Endothelial cell of umbilical vein (primary cell): ENCODE data around the gene EZH1. TPM values are rescaled to one million over a fixed set of nuclear protein-coding genes. Genes with fewer than 3 reads are reported as not detected.

Experiments used
- BruUV-seq: library from RNA; stranded (reverse); fragments of 400-500 nt; replicated peaks from 2 replicates; lab custom pipeline; 2021; lab: Mats Ljungman, UMichigan
- CTCF ChIA-PET: fragments of 300-600, 350-600 bp; sonication (Branson Sonifier 250); formaldehyde crosslinking; loops from one replicate; lab custom pipeline; 2021; ENCODE audit warnings: antibody characterized with exemption, inconsistent platforms; lab: Charles Lee
- POLR2A ChIA-PET: fragments of 300-600, 350-600 bp; sonication (Branson Sonifier 250); formaldehyde crosslinking; loops from one replicate; lab custom pipeline; 2021; ENCODE audit warnings: antibody characterized with exemption, inconsistent platforms; lab: Charles Lee
- DNase-seq: peaks from one replicate; pipeline ENCODE4 v3.0.0-alpha.2; 2011; ENCODE audit warnings: low read depth, low spot score
- FAIRE-seq: peaks from 2 replicates; lab custom pipeline; 2011; peaks lifted over from hg19 to GRCh38; lab: Jason Lieb, UNC
- H2AFZ ChIP-seq: 2 replicates; pipeline ENCODE4 v1.6.0; 2012; ENCODE audit warnings: low read depth, low read length, control low read depth, inconsistent platforms
- H3K27ac ChIP-seq: 2 replicates; pipeline ENCODE4 v1.5.1; 2011; ENCODE audit warnings: low read depth, mild to moderate bottlenecking, control low read depth, low read length, moderate library complexity; ENCODE audit not compliant: insufficient read depth
- H3K27me3 ChIP-seq, 2 experiments: 2 replicates each; pipeline versions ENCODE4 v1.6.0 to v1.6.1; 2011; ENCODE audit warnings: low read length in 2 of 2, mixed read lengths in 1 of 2; ENCODE audit not compliant: control insufficient read depth in 2 of 2, insufficient read depth in 2 of 2
- H3K36me3 ChIP-seq, 2 experiments: 2 replicates in 1 of 2; 3 replicates in 1 of 2; pipeline ENCODE4 v1.5.1; 2011; ENCODE audit warnings: low read length in 2 of 2, mild to moderate bottlenecking in 1 of 2, moderate library complexity in 1 of 2; ENCODE audit not compliant: control insufficient read depth in 2 of 2, insufficient read depth in 2 of 2; ENCODE audit errors: extremely low read depth in 1 of 2
- H3K4me1 ChIP-seq: 3 replicates; pipeline ENCODE4 v1.5.1; 2011; ENCODE audit warnings: mild to moderate bottlenecking, low read length; ENCODE audit not compliant: control insufficient read depth, insufficient read depth; ENCODE audit errors: extremely low read depth
- H3K4me2 ChIP-seq: 2 replicates; pipeline ENCODE4 v1.6.1; 2011; ENCODE audit warnings: low read length, control low read depth, mixed read lengths; ENCODE audit not compliant: insufficient read depth
- H3K4me3 ChIP-seq, 3 experiments: fragments of 200-600 bp in 1 of 3; sonication (generic), shearing (Covaris generic) in 1 of 3; replicated peaks in 1 of 3; 2 replicates each; pipeline ENCODE4 v1.5.1; 2011 to 2016; ENCODE audit warnings: control low read depth in 3 of 3, low read length in 3 of 3, mild to moderate bottlenecking in 2 of 3, inconsistent platforms in 1 of 3, low read depth in 1 of 3, moderate library complexity in 1 of 3; ENCODE audit not compliant: insufficient read depth in 1 of 3
- H3K79me2 ChIP-seq: 2 replicates; pipeline ENCODE4 v1.6.0; 2012; ENCODE audit warnings: low read length, inconsistent platforms; ENCODE audit not compliant: control insufficient read depth, insufficient read depth
- H3K9ac ChIP-seq: replicated peaks from 2 replicates; pipeline ENCODE3; 2011; ENCODE audit warnings: low read length, control low read depth; ENCODE audit not compliant: insufficient read depth; ENCODE audit errors: extremely low read depth
- H3K9me1 ChIP-seq: replicated peaks from 3 replicates; pipeline ENCODE4 v1.6.0; 2011; ENCODE audit warnings: mild to moderate bottlenecking, low read length; ENCODE audit not compliant: control insufficient read depth, insufficient read depth; ENCODE audit errors: extremely low read depth
- H3K9me3 ChIP-seq: replicated peaks from 2 replicates; pipeline ENCODE4 v1.5.1; 2012; ENCODE audit warnings: low read length, inconsistent platforms; ENCODE audit not compliant: control insufficient read depth, insufficient read depth
- H4K20me1 ChIP-seq: replicated peaks from 2 replicates; pipeline ENCODE3; 2011; ENCODE audit warnings: mild to moderate bottlenecking, low read length; ENCODE audit not compliant: control insufficient read depth, insufficient read depth; ENCODE audit errors: extremely low read depth
- CTCF ChIP-seq, 2 donors: IDR thresholded peaks; 1 replicate in 1 of 2; 2 replicates in 1 of 2; pipeline ENCODE4 v1.5.1; 2011; ENCODE audit warnings: low read length in 2 of 2, mild to moderate bottlenecking in 2 of 2, moderate library complexity in 2 of 2, control low read depth in 1 of 2, inconsistent platforms in 1 of 2, low read depth in 1 of 2; ENCODE audit not compliant: insufficient read depth in 1 of 2; ENCODE audit errors: extremely low read depth in 1 of 2
- EZH2 ChIP-seq: IDR thresholded peaks from 2 replicates; pipeline ENCODE4 v1.6.1; 2012; ENCODE audit warnings: borderline replicate concordance, low read depth, mild to moderate bottlenecking, moderate library complexity, low read length, inconsistent platforms; ENCODE audit not compliant: severe bottlenecking
- FOS ChIP-seq: IDR thresholded peaks from 2 replicates; pipeline ENCODE4 v1.6.1; 2011; ENCODE audit warnings: mild to moderate bottlenecking, low read length, moderate library complexity, borderline replicate concordance; ENCODE audit not compliant: insufficient read depth
- GATA2 ChIP-seq: IDR thresholded peaks from 2 replicates; pipeline ENCODE4 v1.7.0; 2011; ENCODE audit warnings: low read depth, mild to moderate bottlenecking, moderate library complexity, mixed read lengths, low read length; ENCODE audit not compliant: insufficient read length, insufficient read depth
- JUN ChIP-seq: IDR thresholded peaks from 2 replicates; pipeline ENCODE4 v1.6.1; 2011; ENCODE audit warnings: borderline replicate concordance, low read depth; ENCODE audit not compliant: insufficient read length, insufficient read depth
- MAX ChIP-seq: IDR thresholded peaks from 2 replicates; pipeline ENCODE4 v1.6.1; 2011; ENCODE audit not compliant: insufficient read depth, insufficient read length
- MYC ChIP-seq: IDR thresholded peaks from one replicate; pipeline ENCODE4 v1.6.1; 2011; ENCODE audit warnings: mild to moderate bottlenecking, low read depth, low read length
- POLR2A ChIP-seq: IDR thresholded peaks from 2 replicates; pipeline ENCODE4 v1.6.1; 2012; ENCODE audit warnings: low read depth, mild to moderate bottlenecking, control low read depth, low read length
- POLR2AphosphoS5 ChIP-seq: IDR thresholded peaks from 2 replicates; pipeline ENCODE4 v1.6.1; 2012; ENCODE audit warnings: low read depth, mild to moderate bottlenecking, control low read depth, low read length, moderate library complexity; ENCODE audit not compliant: insufficient read depth
- dilution Hi-C: fragments of 300-500 bp; cut with MboI; formaldehyde crosslinking; loops from one replicate; pipeline ENCODE4 v1.15.0; 2019; ENCODE audit warnings: low sequenced_read_pairs; ENCODE audit not compliant: extremely low pct_ligation_motif_present
- intact Hi-C: fragments of 100-400 bp; cut with micrococcal nuclease; formaldehyde crosslinking; loops from one replicate; pipeline ENCODE4 v1.10.0; 2022
- polyA plus RNA-seq, 4 experiments: library from polyadenylated mRNA; depleted of rRNA in 3 of 4; stranded (reverse) in 3 of 4; unstranded in 1 of 4; fragments of >200 nt; gene quantifications; 2 replicates each; pipeline versions ENCODE4 v1.2.1 to v1.2.3, GENCODE V29; 2011 to 2012; ENCODE audit warnings: missing spikeins in 1 of 4
- total RNA-seq: library from RNA; stranded (reverse); gene quantifications from 2 replicates; pipeline ENCODE4 v1.2.3, GENCODE V29; 2021

The EZH1 gene
- total and polyA plus RNA-seq, 2 donors (not counting 3 experiments of a cell fraction or from before 2014, with no cell fraction given): 31.4 to 33.7 TPM

GRCh38 chr17:42699415-42699740, 45.5 kb downstream of the EZH1 start:
- Histone ChIP-seq H3K27me3 (no peaks in the 10 kb centered on the region), H3K9ac (no peak overlapping the region), H3K4me3 (no peak overlapping the region), H3K36me3 (peaks cover 7 to 24% of the 10 kb centered on the region in 2 experiments), H3K79me2 (no peaks in the 10 kb centered on the region), H3K4me2 (no peak overlapping the region), H3K9me3 (no peaks in the 10 kb centered on the region), H4K20me1 (no peaks in the 10 kb centered on the region), H3K4me1 (no peaks in the 10 kb centered on the region), H2AFZ (no peak overlapping the region), H3K27ac (no peak overlapping the region), H3K9me1 (no peaks in the 10 kb centered on the region)
- TF ChIP-seq JUN: no peak
- no TSS peak for BruUV-seq
- ChIA-PET CTCF (interaction anchor here (0.6 to 3.1 kb wide), 3 partner anchors 18 to 121 kb away, joined by 3 to 19 read pairs (median 4); no protein-coding TSS in a partner anchor), POLR2A (interaction anchor here (0.7 kb wide), 1 partner anchor 82 kb away, joined by 3 read pairs; no protein-coding TSS in a partner anchor)
- dilution Hi-C loops (no loop called here), intact Hi-C loops (no loop called here)
- no peak for FAIRE-seq
- DNase-seq: no peak

GRCh38 chr17:42698736-42699414, 46.0 kb downstream of the EZH1 start:
- FAIRE-seq (no peak), DNase-seq (no peak)
- no peak for TF ChIP-seq CTCF (IDR thresholded peaks at IDR 0.05; ENCODE audit: extremely low read depth in 1 of 2, insufficient read depth in 1 of 2, low read depth in 1 of 2, low read length in 2 of 2)
- TF ChIP-seq GATA2: no peak
- no peak for TF ChIP-seq MYC
- TF ChIP-seq FOS: no peak
- TF ChIP-seq POLR2AphosphoS5: no peak
- no peak for TF ChIP-seq MAX
- TF ChIP-seq POLR2A: no peak
- no peak for TF ChIP-seq JUN
- TF ChIP-seq EZH2: no peak
- ChIA-PET CTCF (interaction anchor here (0.6 to 3.1 kb wide), 4 partner anchors 15 to 121 kb away, joined by 3 to 19 read pairs (median 4); no protein-coding TSS in a partner anchor), POLR2A (interaction anchor here (0.7 kb wide), 1 partner anchor 81 kb away, joined by 3 read pairs; no protein-coding TSS in a partner anchor)
- Histone ChIP-seq H4K20me1 (no peaks in the 10 kb centered on the region), H3K36me3 (peaks cover 4 to 22% of the 10 kb centered on the region in 2 experiments), H3K79me2 (no peaks in the 10 kb centered on the region), H3K27ac (no peak overlapping the region), H3K4me2 (no peak overlapping the region), H3K9me1 (no peaks in the 10 kb centered on the region), H3K4me3 (no peak overlapping the region), H3K9me3 (no peaks in the 10 kb centered on the region), H2AFZ (no peak overlapping the region), H3K9ac (no peak overlapping the region), H3K4me1 (no peaks in the 10 kb centered on the region), H3K27me3 (no peaks in the 10 kb centered on the region)
- intact Hi-C loops (no loop called here), dilution Hi-C loops (no loop called here)
- BruUV-seq: no TSS peak
